Measurements from ENCODE around the gene ATG9A.

- TF ChIP-seq POLR2A (IDR thresholded peaks at IDR 0.05): no peak
- TF ChIP-seq CTCF (IDR thresholded peaks at IDR 0.05): no peak
These were observed 46.9 kb downstream of the ATG9A start for GRCh38 chr2:219182331-219183150.
